Mesenchymal stem cell (in vitro differentiated cells and primary cell): ENCODE results near the gene SUPT3H.
"Not testable (repeated sequence)": the region's sequence is repeated elsewhere in the genome, so short reads cannot be mapped to it uniquely, and the experiment has no call there.

Experiments used
- DNase-seq: peaks from one replicate; pipeline ENCODE4 v3.0.0-alpha.2; 2013
- H2AFZ ChIP-seq: one replicate; pipeline ENCODE4 v1.6.1; 2013; ENCODE audit warnings: low read depth, mild to moderate bottlenecking, control low read depth, inconsistent platforms, low read length, moderate library complexity
- H2AK5ac ChIP-seq: 2 replicates; pipeline ENCODE4 v1.6.1; 2013; ENCODE audit warnings: low read length, moderate library complexity, mild to moderate bottlenecking, inconsistent platforms; ENCODE audit not compliant: severe bottlenecking
- H2BK120ac ChIP-seq: one replicate; pipeline ENCODE4 v1.6.1; 2013; ENCODE audit warnings: low read depth, mild to moderate bottlenecking, inconsistent platforms, low read length, moderate library complexity
- H2BK12ac ChIP-seq, 2 experiments: one replicate each; pipeline ENCODE4 v1.6.1; 2013; ENCODE audit warnings: inconsistent platforms in 2 of 2, low read length in 2 of 2, mild to moderate bottlenecking in 2 of 2, moderate library complexity in 2 of 2, control low read depth in 1 of 2
- H2BK15ac ChIP-seq: one replicate; pipeline ENCODE4 v1.6.1; 2013; ENCODE audit warnings: mild to moderate bottlenecking, low read depth, inconsistent platforms; ENCODE audit not compliant: poor library complexity, severe bottlenecking
- H2BK5ac ChIP-seq: 2 replicates; pipeline ENCODE4 v1.6.1; 2013; ENCODE audit warnings: low read depth, mild to moderate bottlenecking, low read length, control low read depth, inconsistent platforms; ENCODE audit not compliant: poor library complexity, severe bottlenecking
- H3K14ac ChIP-seq, 2 experiments: one replicate each; pipeline ENCODE4 v1.6.1; 2013; ENCODE audit warnings: inconsistent platforms in 2 of 2, low read length in 2 of 2, control low read depth in 1 of 2, mild to moderate bottlenecking in 1 of 2, moderate library complexity in 1 of 2
- H3K18ac ChIP-seq, 2 experiments: one replicate each; pipeline ENCODE4 v1.6.1; 2013; ENCODE audit warnings: inconsistent platforms in 2 of 2, low read length in 2 of 2, control low read depth in 1 of 2, low read depth in 1 of 2, mild to moderate bottlenecking in 1 of 2
- H3K23ac ChIP-seq, 2 experiments: one replicate each; pipeline ENCODE4 v1.6.1; 2013; ENCODE audit warnings: inconsistent platforms in 2 of 2, low read length in 2 of 2, mild to moderate bottlenecking in 2 of 2, moderate library complexity in 2 of 2, control low read depth in 1 of 2
- H3K27ac ChIP-seq: 2 replicates; pipeline ENCODE4 v1.5.1; 2013; ENCODE audit warnings: mild to moderate bottlenecking, moderate library complexity, low read length, control low read depth, inconsistent platforms; ENCODE audit not compliant: poor library complexity, severe bottlenecking
- H3K27me3 ChIP-seq, 2 experiments: 2 replicates each; pipeline versions ENCODE4 v1.6.1 to v1.7.0; 2013; ENCODE audit warnings: low read length in 2 of 2, mild to moderate bottlenecking in 2 of 2, moderate library complexity in 2 of 2, control low read depth in 1 of 2, inconsistent platforms in 1 of 2; ENCODE audit not compliant: control insufficient read depth in 1 of 2, insufficient read depth in 1 of 2
- H3K36me3 ChIP-seq, 2 experiments: 2 replicates each; pipeline versions ENCODE4 v1.6.1 to v1.7.0; 2013; ENCODE audit warnings: low read length in 2 of 2, control low read depth in 1 of 2, inconsistent platforms in 1 of 2, low read depth in 1 of 2, mild to moderate bottlenecking in 1 of 2; ENCODE audit not compliant: insufficient read depth in 2 of 2, control insufficient read depth in 1 of 2
- H3K4ac ChIP-seq, 2 experiments: one replicate each; pipeline ENCODE4 v1.6.1; 2013; ENCODE audit warnings: inconsistent platforms in 2 of 2, low read length in 2 of 2, mild to moderate bottlenecking in 2 of 2, moderate library complexity in 2 of 2, control low read depth in 1 of 2, low read depth in 1 of 2
- H3K4me1 ChIP-seq: 2 replicates; pipeline ENCODE4 v1.6.1; 2013; ENCODE audit warnings: low read depth, low read length, control low read depth; ENCODE audit not compliant: control insufficient read depth, insufficient read depth
- H3K4me2 ChIP-seq: 2 replicates; pipeline ENCODE4 v1.6.1; 2013; ENCODE audit warnings: low read length, mild to moderate bottlenecking, inconsistent platforms; ENCODE audit not compliant: poor library complexity, severe bottlenecking
- H3K4me3 ChIP-seq, 2 experiments: 2 replicates each; pipeline versions ENCODE4 v1.5.1 to v1.7.0; 2013; ENCODE audit warnings: low read length in 2 of 2, mild to moderate bottlenecking in 2 of 2, control low read depth in 1 of 2, low read depth in 1 of 2; ENCODE audit not compliant: insufficient read depth in 1 of 2
- H3K79me1 ChIP-seq: replicated peaks from 2 replicates; pipeline ENCODE4 v1.6.1; 2013; ENCODE audit warnings: mild to moderate bottlenecking, control low read depth, low read length, inconsistent platforms; ENCODE audit not compliant: poor library complexity, severe bottlenecking
- H3K9ac ChIP-seq: 2 replicates; pipeline ENCODE4 v1.7.0; 2013; ENCODE audit warnings: mild to moderate bottlenecking, low read length, moderate library complexity
- H3K9me3 ChIP-seq: 2 replicates; pipeline ENCODE4 v1.7.0; 2013; ENCODE audit warnings: mild to moderate bottlenecking, low read length; ENCODE audit not compliant: control insufficient read depth
- H4K8ac ChIP-seq: one replicate; pipeline ENCODE4 v1.6.1; 2013; ENCODE audit warnings: inconsistent platforms, mild to moderate bottlenecking, low read length, moderate library complexity
- H4K91ac ChIP-seq: one replicate; pipeline ENCODE4 v1.6.1; 2013; ENCODE audit warnings: mild to moderate bottlenecking, low read length, inconsistent platforms
- WGBS: methylation state at CpG from one replicate; pipeline ENCODE4 v1.1.7; 2013; ENCODE audit warnings: mixed read lengths; 5-methylcytosine and 5-hydroxymethylcytosine counted together

The SUPT3H gene

GRCh38 chr6:45278367-45278766 is 99.4 kb downstream of the SUPT3H start:
- DNase-seq, result no peak
- Histone ChIP-seq H3K23ac (no peak overlapping the region), H2AK5ac (no peak overlapping the region), H3K79me1 (peaks cover 4% of the 10 kb centered on the region), H4K8ac (no peak overlapping the region), H2BK12ac (no peak overlapping the region), H3K4ac (no peak overlapping the region), H4K91ac (no peak overlapping the region), H3K9ac (no peak overlapping the region), H2AFZ (no peak overlapping the region), H3K27ac (no peak overlapping the region), H3K14ac (no peak overlapping the region), H2BK15ac (no peak overlapping the region), H3K27me3 (no peaks in the 10 kb centered on the region), H3K36me3 (peaks cover 0 to 6% of the 10 kb centered on the region in 2 experiments), H3K4me3 (no peak overlapping the region), H3K18ac (no peak overlapping the region), H3K4me1 (no peaks in the 10 kb centered on the region), H2BK120ac (no peak overlapping the region), H2BK5ac (no peak overlapping the region), H3K9me3 (no peaks in the 10 kb centered on the region), H3K4me2 (no peak overlapping the region)
- 82% methylated on average over 1 of the region's 1 CpG for WGBS

GRCh38 chr6:45277741-45278140 is 100.0 kb downstream of the SUPT3H start:
- not testable (repeated sequence) for H3K27me3 ChIP-seq, H3K9ac ChIP-seq, H3K9me3 ChIP-seq, H3K4me2 ChIP-seq, H3K4me1 ChIP-seq, H3K23ac ChIP-seq, H4K91ac ChIP-seq, H3K18ac ChIP-seq, H2AFZ ChIP-seq, DNase-seq, H2BK12ac ChIP-seq, H3K4me3 ChIP-seq, H4K8ac ChIP-seq, H2BK120ac ChIP-seq, H3K27ac ChIP-seq, H2BK5ac ChIP-seq, H2BK15ac ChIP-seq, H3K14ac ChIP-seq, H3K36me3 ChIP-seq, H2AK5ac ChIP-seq, H3K4ac ChIP-seq, H3K79me1 ChIP-seq
- 86% methylated on average over 1 of the region's 4 CpGs for WGBS

GRCh38 chr6:45275358-45275757 is 102.4 kb downstream of the SUPT3H start:
- Histone ChIP-seq H3K18ac (no peak overlapping the region), H2AK5ac (no peak overlapping the region), H4K8ac (no peak overlapping the region), H3K79me1 (peaks cover 4% of the 10 kb centered on the region), H3K27me3 (no peaks in the 10 kb centered on the region), H3K36me3 (no peaks in the 10 kb centered on the region), H2BK5ac (no peak overlapping the region), H4K91ac (no peak overlapping the region), H3K4me1 (no peaks in the 10 kb centered on the region), H3K4me2 (no peak overlapping the region), H3K23ac (no peak overlapping the region), H3K14ac (no peak overlapping the region), H2BK120ac (no peak overlapping the region), H3K9ac (no peak overlapping the region), H2AFZ (no peak overlapping the region), H3K27ac (no peak overlapping the region), H3K4me3 (no peak overlapping the region), H2BK12ac (no peak overlapping the region), H2BK15ac (no peak overlapping the region), H3K4ac (no peak overlapping the region), H3K9me3 (no peaks in the 10 kb centered on the region)
- 100% methylated on average over 1 of the region's 1 CpG for WGBS
- DNase-seq, result no peak

- Histone ChIP-seq H3K4me2 (no peak overlapping the region), H2BK5ac (no peak overlapping the region), H3K9ac (peak overlapping the region; percentile 23), H3K4me3 (no peak overlapping the region), H2BK120ac (no peak overlapping the region), H2BK15ac (no peak overlapping the region), H2AK5ac (no peak overlapping the region), H2BK12ac (no peak overlapping the region), H3K14ac (no peak overlapping the region), H3K36me3 (no peaks in the 10 kb centered on the region), H3K23ac (no peak overlapping the region), H3K79me1 (peaks cover 4% of the 10 kb centered on the region), H3K4ac (no peak overlapping the region), H3K4me1 (no peaks in the 10 kb centered on the region), H2AFZ (no peak overlapping the region), H4K8ac (no peak overlapping the region), H3K27ac (no peak overlapping the region), H3K9me3 (no peaks in the 10 kb centered on the region), H3K27me3 (no peaks in the 10 kb centered on the region), H4K91ac (no peak overlapping the region), H3K18ac (no peak overlapping the region)
- WGBS, result 92% methylated on average over 2 of the region's 2 CpGs
- DNase-seq, result no peak
Observed at GRCh38 chr6:45272626-45273025, 105.1 kb downstream of the SUPT3H start.
